H1 (cell line): ENCODE results near the gene DUSP23. TPM values are rescaled to one million over a fixed set of nuclear protein-coding genes. Genes with fewer than 3 reads are reported as not detected.
A peak's percentile ranks its signal among the peaks of the same experiment; 100 is the strongest.

Experiments used
- ASH2L ChIP-seq: fragments of 200-600, 300-600 bp; sonication (generic); IDR thresholded peaks from one replicate; pipeline ENCODE4 v1.7.1; 2017; ENCODE audit warnings: low read length
- CHD7 ChIP-seq: fragments of 300-600 bp; sonication (generic); IDR thresholded peaks from 2 replicates; pipeline ENCODE4 v1.7.1; 2012; ENCODE audit warnings: low read length, moderate library complexity, mild to moderate bottlenecking, inconsistent platforms; ENCODE audit not compliant: insufficient replicate concordance
- NANOG ChIP-seq: IDR thresholded peaks from 2 replicates; pipeline ENCODE4 v1.6.1; 2011; ENCODE audit warnings: low read length, low read depth, mild to moderate bottlenecking, inconsistent platforms; ENCODE audit not compliant: insufficient read depth, poor library complexity, severe bottlenecking
- PHF8 ChIP-seq: fragments of 200-600 bp; sonication (generic); conservative IDR thresholded peaks from 2 replicates; pipeline ENCODE4 v1.7.1; 2012; ENCODE audit warnings: low read depth, mild to moderate bottlenecking, inconsistent platforms, low read length, moderate library complexity
- SRF ChIP-seq: IDR thresholded peaks from 2 replicates; pipeline ENCODE4 v1.6.1; 2011; ENCODE audit warnings: mild to moderate bottlenecking, low read depth, low read length, moderate library complexity
- TAF1 ChIP-seq: IDR thresholded peaks from 2 replicates; pipeline ENCODE4 v1.6.1; 2011; ENCODE audit warnings: mild to moderate bottlenecking, low read depth, low read length
- USF2 ChIP-seq: IDR thresholded peaks from 2 replicates; pipeline ENCODE4 v1.6.1; 2011; ENCODE audit warnings: low read length, improper control_type of control experiment
- polyA plus RNA-seq, 7 experiments: library from polyadenylated mRNA; depleted of rRNA in 3 of 7; stranded (reverse) in 5 of 7; unstranded in 2 of 7; fragments of >200 nt in 5 of 7; fragments of 200-250 nt in 2 of 7; gene quantifications; 1 replicate in 5 of 7; 2 replicates in 1 of 7; 4 replicates in 1 of 7; pipeline versions ENCODE4 v1.2.1 to v1.2.3, GENCODE V29; 2011 to 2013; ENCODE audit warnings: missing spikeins in 2 of 7, mixed read lengths in 2 of 7
- total RNA-seq: library from RNA; stranded (reverse); fragmentation: NEBNext Ultra II Directional; extraction: Animal tissue kit (Norgen Biotek cat#: 25700); gene quantifications from 2 replicates; pipeline ENCODE4 v1.2.1, GENCODE V29; 2021

The DUSP23 gene
- total and polyA plus RNA-seq, 2 of the 8 experiments (the other 6 are each of a cell fraction or from before 2014, with no cell fraction given) = 45.8 to 80.1 TPM

GRCh38 chr1:159780583-159781582, at the start of gene DUSP23 (continued):
- TF ChIP-seq USF2 = peak; percentile 78
- no peak for TF ChIP-seq SRF
- peak; percentile 81 for TF ChIP-seq PHF8
- peak; percentile 71 for TF ChIP-seq TAF1
- TF ChIP-seq NANOG = peak; percentile 10
- TF ChIP-seq CHD7 = no peak
- peak; percentile 86 for TF ChIP-seq ASH2L
